Esophagus muscularis mucosa (tissue), 4 donors: Measurements from ENCODE around the gene DNM3. TPM values are rescaled to one million over a fixed set of nuclear protein-coding genes. Genes with fewer than 3 reads are reported as not detected.
A peak's percentile ranks its signal among the peaks of the same experiment; 100 is the strongest.

Source experiments
- DNase-seq: peaks from one replicate; pipeline ENCODE4 v3.0.0-alpha.2; 2017; ENCODE audit errors: extremely low spot score
- H3K27ac ChIP-seq, 4 donors: fragments of 200-600 bp; sonication (generic); replicated peaks in 1 of 4; 1 replicate in 3 of 4; 2 replicates in 1 of 4; pipeline ENCODE4 v1.5.1; 2016 to 2019; ENCODE audit warnings: mild to moderate bottlenecking in 1 of 4
- H3K27me3 ChIP-seq, 4 donors: fragments of 200-600 bp; sonication (generic); one replicate each; pipeline versions ENCODE4 v1.5.1 to v1.6.0; 2016 to 2019
- H3K36me3 ChIP-seq, 4 donors: fragments of 200-600 bp; sonication (generic); one replicate each; pipeline ENCODE4 v1.5.1; 2016 to 2019
- H3K4me1 ChIP-seq, 4 donors: fragments of 200-600 bp; sonication (generic); one replicate each; pipeline ENCODE4 v1.5.1; 2016 to 2019
- H3K4me3 ChIP-seq, 4 donors: fragments of 200-600 bp; sonication (generic); 1 replicate in 2 of 4; 2 replicates in 2 of 4; pipeline ENCODE4 v1.5.1; 2016 to 2019; ENCODE audit warnings: mild to moderate bottlenecking in 4 of 4, moderate library complexity in 1 of 4
- H3K9me3 ChIP-seq, 4 donors: fragments of 200-600 bp; sonication (generic); 1 replicate in 3 of 4; 2 replicates in 1 of 4; pipeline ENCODE4 v1.5.1; 2016 to 2019
- CTCF ChIP-seq, 3 experiments: fragments of 200-600 bp in 2 of 3; fragments of 450-650 bp in 1 of 3; sonication (generic) in 2 of 3; IDR thresholded peaks; one replicate each; pipeline ENCODE4 v1.5.1; 2017 to 2019; ENCODE audit warnings: antibody characterized with exemption in 3 of 3, mild to moderate bottlenecking in 2 of 3, moderate library complexity in 1 of 3
- EP300 ChIP-seq: sonication (generic); formaldehyde crosslinking; IDR thresholded peaks from one replicate; pipeline ENCODE4 v1.6.1; 2017; ENCODE audit warnings: antibody characterized with exemption
- POLR2A ChIP-seq: fragments of 450-650 bp; IDR thresholded peaks from one replicate; pipeline ENCODE4 v1.6.1; 2017; ENCODE audit warnings: antibody characterized with exemption, moderate library complexity, mild to moderate bottlenecking, low read depth
- POLR2AphosphoS5 ChIP-seq, 2 donors: sonication (generic); formaldehyde crosslinking; IDR thresholded peaks; one replicate each; pipeline ENCODE4 v1.6.1; 2017; ENCODE audit warnings: antibody characterized with exemption in 2 of 2
- WGBS: methylation state at CpG from one replicate; pipeline ENCODE4 v1.1.5; 2018; 5-methylcytosine and 5-hydroxymethylcytosine counted together
- intact Hi-C: fragments of 100-400 bp; cut with DNase I; formaldehyde crosslinking; loops from one replicate; pipeline ENCODE4 v1.15.1; 2023
- total RNA-seq, 4 donors: library from RNA; depleted of rRNA; stranded (reverse); fragments of >200 nt; gene quantifications; one replicate each; pipeline versions ENCODE4 v1.1.0 to v1.2.1, GENCODE V29; 2016

Gene DNM3
- total RNA-seq, 4 donors from 2014 or later, result 3.3 to 6.4 (median 3.9) TPM

DNA sequence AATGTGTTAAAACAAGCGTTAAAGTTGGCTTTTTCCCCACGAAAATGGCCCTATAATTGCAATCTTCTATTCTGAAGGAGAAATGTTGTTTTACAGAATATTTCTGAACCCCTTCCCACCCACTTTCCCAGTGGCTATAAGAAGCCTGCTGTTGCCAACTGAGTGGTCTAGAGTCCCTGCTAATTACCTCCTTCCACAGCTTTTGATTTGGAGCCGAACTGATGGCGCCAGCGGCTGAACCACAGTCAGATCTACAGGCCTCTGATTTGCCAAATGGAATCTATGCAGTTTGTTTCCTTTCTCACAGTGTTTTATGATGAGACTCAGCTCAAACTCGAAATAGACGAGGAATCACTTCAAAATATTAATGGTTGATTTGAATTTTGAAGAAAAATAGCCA lies 503.1 kb downstream of the DNM3 start:
- H3K27ac ChIP-seq, result peak overlapping the region; percentile 58 to 70 (median 66)
- intact Hi-C loops, result no loop called here
- 88% methylated on average over 7 of the region's 7 CpGs for WGBS

DNA sequence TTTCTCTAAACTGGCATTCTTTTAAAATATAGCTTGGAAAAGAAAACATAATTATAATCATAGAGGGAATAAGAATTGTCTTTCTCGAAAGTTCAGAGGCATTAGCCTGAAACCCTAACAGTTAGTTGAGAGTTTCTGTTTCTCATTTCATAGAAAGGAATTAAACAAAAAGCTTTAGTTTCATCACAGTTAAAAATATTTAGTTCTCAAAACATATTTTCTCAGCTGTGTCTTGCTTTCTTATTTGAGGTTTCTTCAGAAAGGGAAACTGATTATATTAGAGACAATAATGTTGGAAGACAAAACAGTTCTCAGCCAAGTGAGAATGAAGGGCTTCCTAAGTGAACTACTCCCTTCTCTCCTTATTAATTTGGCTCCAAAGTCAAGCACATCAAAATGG lies 503.8 kb downstream of the DNM3 start:
- Histone ChIP-seq H3K9me3 (peaks cover 0 to 3% (median 0%) of the 10 kb centered on the region in 4 donors), H3K36me3 (no peaks in the 10 kb centered on the region), H3K27me3 (no peaks in the 10 kb centered on the region), H3K4me1 (peaks cover 6 to 19% (median 18%) of the 10 kb centered on the region in 4 donors), H3K27ac (no peak overlapping the region), H3K4me3 (no peak overlapping the region)
- intact Hi-C loops, result no loop called here
- 79% methylated on average over 1 of the region's 1 CpG for WGBS
- TF ChIP-seq CTCF (IDR thresholded peaks at IDR 0.05), result no peak
- TF ChIP-seq EP300, result no peak
- no peak for TF ChIP-seq POLR2AphosphoS5 (IDR thresholded peaks at IDR 0.05)
- no peak for TF ChIP-seq POLR2A
- DNase-seq, result no peak

More for the DNA sequence above, 503.1 kb downstream of the DNM3 start:
- Histone ChIP-seq H3K4me3 (no peak overlapping the region), H3K36me3 (no peaks in the 10 kb centered on the region), H3K9me3 (peaks cover 0 to 3% (median 0%) of the 10 kb centered on the region in 4 donors), H3K27me3 (no peaks in the 10 kb centered on the region), H3K4me1 (peaks cover 6 to 19% (median 18%) of the 10 kb centered on the region in 4 donors)
- no peak for DNase-seq
- TF ChIP-seq EP300 (no peak), CTCF (IDR thresholded peaks at IDR 0.05) (no peak), POLR2A (no peak), POLR2AphosphoS5 (IDR thresholded peaks at IDR 0.05) (no peak)

DNA sequence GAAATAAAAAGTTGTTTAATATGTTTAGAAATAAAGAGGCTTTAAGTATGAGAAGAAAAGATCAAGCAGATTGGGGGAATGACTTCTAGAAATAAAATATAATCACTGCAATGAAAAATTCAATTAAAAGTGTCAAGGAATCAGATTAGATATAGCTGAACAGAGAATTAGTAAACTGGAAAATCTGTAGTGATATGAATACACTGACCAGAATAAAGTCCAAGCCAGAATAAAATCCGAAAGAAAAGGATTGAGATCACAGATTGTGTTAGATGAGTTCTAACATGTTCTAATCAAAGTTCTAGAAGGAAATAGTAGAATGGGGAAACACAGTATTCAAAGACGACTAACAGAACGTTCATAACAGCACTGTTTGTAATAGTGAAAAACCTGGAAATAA lies 506.1 kb downstream of the DNM3 start:
- no peak overlapping the region for H3K27ac ChIP-seq
- no peak for DNase-seq
- 98% methylated on average over 3 of the region's 3 CpGs for whole genome bisulfite sequencing
- peaks cover 9 to 35% (median 28%) of the 10 kb centered on the region in 4 donors for H3K4me1 ChIP-seq
- no peak overlapping the region for H3K4me3 ChIP-seq
- H3K9me3 ChIP-seq, result peaks cover 0 to 3% (median 0%) of the 10 kb centered on the region in 4 donors
- intact Hi-C loops, result no loop called here
- TF ChIP-seq CTCF (IDR thresholded peaks at IDR 0.05), result no peak
- TF ChIP-seq POLR2AphosphoS5 (IDR thresholded peaks at IDR 0.05), result no peak
- no peaks in the 10 kb centered on the region for H3K27me3 ChIP-seq
- H3K36me3 ChIP-seq, result no peaks in the 10 kb centered on the region

GRCh38 chr1:172350856-172351255 lies 509.6 kb downstream of the DNM3 start:
- intact Hi-C loops, result no loop called here
- Histone ChIP-seq H3K4me3 (no peak overlapping the region), H3K9me3 (peaks cover 0 to 3% (median 0%) of the 10 kb centered on the region in 4 donors), H3K36me3 (no peaks in the 10 kb centered on the region), H3K4me1 (peaks cover 3 to 17% (median 10%) of the 10 kb centered on the region in 4 donors), H3K27ac (no peak overlapping the region), H3K27me3 (no peaks in the 10 kb centered on the region)
- TF ChIP-seq EP300 (no peak), POLR2A (no peak), CTCF (IDR thresholded peaks at IDR 0.05) (no peak), POLR2AphosphoS5 (IDR thresholded peaks at IDR 0.05) (no peak)
- DNase-seq, result no peak

GRCh38 chr1:172351346-172351745 lies 510.0 kb downstream of the DNM3 start:
- H3K4me3 ChIP-seq, result no peak overlapping the region
- H3K27ac ChIP-seq, result no peak overlapping the region
- H3K27me3 ChIP-seq, result no peaks in the 10 kb centered on the region
- H3K36me3 ChIP-seq, result no peaks in the 10 kb centered on the region
- no peak for DNase-seq
- peaks cover 7 to 21% (median 15%) of the 10 kb centered on the region in 4 donors for H3K4me1 ChIP-seq
- H3K9me3 ChIP-seq, result peaks cover 0 to 3% (median 0%) of the 10 kb centered on the region in 4 donors
- TF ChIP-seq POLR2A (no peak), POLR2AphosphoS5 (IDR thresholded peaks at IDR 0.05) (no peak), CTCF (IDR thresholded peaks at IDR 0.05) (no peak), EP300 (no peak)
- intact Hi-C loops, result no loop called here
